NCI-H510A treated with DMSO at 0.1 percent for 48 hours (cell line): Measurements from ENCODE around the gene KIAA1614.

Experiments
- DNase-seq: peaks from one replicate; lab custom pipeline; 2025; lab: John Stamatoyannopoulos, UW

KIAA1614 gene

GRCh38 chr1:180924939-180925338, 12.2 kb downstream of the KIAA1614 start:
- DNase-seq = no peak

- no peak for DNase-seq
Measured at GRCh38 chr1:180925471-180926051, 12.9 kb downstream of the KIAA1614 start.

GRCh38 chr1:180926164-180926981, 13.7 kb downstream of the KIAA1614 start:
- DNase-seq = no peak

GRCh38 chr1:180927348-180927747, 14.7 kb downstream of the KIAA1614 start:
- peak; percentile 44 for DNase-seq

- DNase-seq = no peak
Measured at GRCh38 chr1:180927841-180928240, 15.1 kb downstream of the KIAA1614 start.

- peak; percentile 92 for DNase-seq
Measured at GRCh38 chr1:180928331-180929230, 15.9 kb downstream of the KIAA1614 start.

- DNase-seq = no peak
Measured at GRCh38 chr1:180929389-180929788, 16.7 kb downstream of the KIAA1614 start.

- no peak for DNase-seq
Measured at GRCh38 chr1:180930687-180931086, 18.0 kb downstream of the KIAA1614 start.

GRCh38 chr1:180931529-180931928, 18.8 kb downstream of the KIAA1614 start:
- no peak for DNase-seq

- no peak for DNase-seq
Measured at GRCh38 chr1:180932378-180932777, 19.7 kb downstream of the KIAA1614 start.

- DNase-seq = no peak
Measured at GRCh38 chr1:180933141-180933540, 20.4 kb downstream of the KIAA1614 start.

- no peak for DNase-seq
Measured at GRCh38 chr1:180934563-180934962, 21.9 kb downstream of the KIAA1614 start.

- no peak for DNase-seq
Measured at GRCh38 chr1:180935326-180936109, 22.8 kb downstream of the KIAA1614 start.

- DNase-seq = no peak
Measured at GRCh38 chr1:180936110-180937011, 23.7 kb downstream of the KIAA1614 start.

GRCh38 chr1:180937012-180937372, 24.3 kb downstream of the KIAA1614 start:
- DNase-seq = no peak

- no peak for DNase-seq
Measured at GRCh38 chr1:180937624-180938225, 25.0 kb downstream of the KIAA1614 start.

GRCh38 chr1:180939073-180939710, 26.5 kb downstream of the KIAA1614 start:
- DNase-seq = no peak

- DNase-seq = no peak
Measured at GRCh38 chr1:180939711-180940103, 27.0 kb downstream of the KIAA1614 start.

- no peak for DNase-seq
Measured at GRCh38 chr1:180940445-180940844, 27.7 kb downstream of the KIAA1614 start.
